OCI-M2 (cell line): ENCODE results near the gene TNRC18.

Experiments
- DNase-seq: peaks from one replicate; lab custom pipeline; 2025; ENCODE audit not compliant: unreplicated experiment; lab: John Stamatoyannopoulos, UW

Gene TNRC18

DNA sequence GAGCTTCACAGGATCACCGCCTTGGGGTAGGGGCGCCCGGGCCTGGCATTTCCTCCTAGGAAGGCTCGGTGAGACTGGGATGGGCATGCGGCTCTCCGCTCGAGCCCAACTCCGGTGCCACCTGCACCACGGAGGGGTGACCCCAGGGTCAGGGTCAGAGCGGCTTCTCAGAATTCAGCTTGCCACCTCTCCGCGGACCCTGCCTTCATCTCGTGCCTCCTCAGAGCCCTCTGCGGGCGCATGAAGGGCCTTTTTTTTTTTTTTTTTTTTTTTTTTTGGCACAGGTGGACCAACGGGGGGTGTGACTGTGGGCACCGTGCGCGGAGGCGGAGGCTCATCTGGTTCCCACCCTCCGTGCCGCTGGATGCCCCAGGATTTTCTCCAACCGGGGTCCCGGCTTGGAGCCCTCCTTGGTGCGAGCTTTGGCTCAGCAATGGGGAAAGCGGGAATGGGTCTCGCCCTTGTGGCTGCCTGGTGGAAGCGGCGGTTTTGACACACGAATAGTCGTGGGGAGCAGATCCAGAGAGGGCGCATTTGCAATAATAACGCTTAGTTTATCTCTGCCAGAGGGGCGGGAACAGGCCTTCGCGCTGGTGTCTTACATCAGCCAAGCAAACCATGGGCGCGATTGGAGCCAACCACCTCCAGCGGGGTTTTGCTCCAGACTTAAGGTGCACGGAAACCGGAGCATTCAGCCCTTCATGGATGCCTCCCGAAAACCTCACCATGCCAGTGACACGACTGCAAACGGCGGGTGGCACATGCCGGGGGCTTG is 5.0 kb upstream of the TNRC18 start:
- DNase-seq = no peak

DNA sequence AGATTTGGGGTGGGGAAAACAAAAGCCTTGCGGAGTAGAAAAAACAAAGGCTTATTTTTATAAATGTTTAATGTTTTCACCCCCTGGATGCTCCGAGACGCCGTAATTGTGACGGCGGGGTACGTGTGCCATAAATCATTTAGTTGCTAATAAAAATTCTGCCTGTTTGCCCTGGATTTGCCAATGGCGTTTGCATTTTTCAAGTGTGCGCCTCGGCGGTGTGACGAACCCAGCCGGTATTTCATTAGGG is 2.5 kb upstream of the TNRC18 start:
- DNase-seq = no peak

DNA sequence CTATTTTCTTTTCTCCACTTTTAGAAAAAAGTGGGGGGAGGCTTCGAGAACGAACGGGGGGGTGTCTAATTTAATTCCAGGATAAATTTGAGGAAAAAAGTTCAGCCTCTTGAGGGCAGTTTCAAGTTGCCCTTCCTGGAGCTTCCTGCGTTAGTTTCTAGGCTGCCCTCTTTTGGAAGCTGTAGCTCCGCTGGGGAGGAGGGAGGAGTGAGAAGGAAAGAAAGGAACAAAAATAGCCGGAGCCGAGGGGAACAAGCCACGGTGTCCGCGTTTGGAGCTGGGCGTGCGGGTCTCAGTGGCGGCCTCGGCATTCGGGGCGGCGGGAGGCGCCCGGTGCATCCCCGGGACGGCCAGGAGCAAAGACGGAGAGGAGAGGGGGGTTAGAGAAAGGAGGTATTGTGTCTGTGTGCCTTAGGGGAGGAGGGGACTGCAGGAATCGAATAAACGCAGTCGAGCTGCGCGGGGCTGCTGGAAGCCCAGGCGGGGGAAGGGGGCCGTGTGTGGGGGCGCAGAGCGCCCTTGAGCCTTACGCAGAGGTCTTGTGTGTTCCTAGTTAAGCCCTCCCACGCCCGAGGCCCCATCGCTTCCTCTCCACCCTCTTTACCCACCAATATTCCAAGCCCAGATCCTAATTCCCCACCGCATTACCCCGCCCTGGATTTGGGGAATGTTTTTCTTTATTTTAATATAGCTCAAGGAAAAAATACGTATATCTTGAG is 2.0 kb upstream of the TNRC18 start:
- DNase-seq = no peak

DNA sequence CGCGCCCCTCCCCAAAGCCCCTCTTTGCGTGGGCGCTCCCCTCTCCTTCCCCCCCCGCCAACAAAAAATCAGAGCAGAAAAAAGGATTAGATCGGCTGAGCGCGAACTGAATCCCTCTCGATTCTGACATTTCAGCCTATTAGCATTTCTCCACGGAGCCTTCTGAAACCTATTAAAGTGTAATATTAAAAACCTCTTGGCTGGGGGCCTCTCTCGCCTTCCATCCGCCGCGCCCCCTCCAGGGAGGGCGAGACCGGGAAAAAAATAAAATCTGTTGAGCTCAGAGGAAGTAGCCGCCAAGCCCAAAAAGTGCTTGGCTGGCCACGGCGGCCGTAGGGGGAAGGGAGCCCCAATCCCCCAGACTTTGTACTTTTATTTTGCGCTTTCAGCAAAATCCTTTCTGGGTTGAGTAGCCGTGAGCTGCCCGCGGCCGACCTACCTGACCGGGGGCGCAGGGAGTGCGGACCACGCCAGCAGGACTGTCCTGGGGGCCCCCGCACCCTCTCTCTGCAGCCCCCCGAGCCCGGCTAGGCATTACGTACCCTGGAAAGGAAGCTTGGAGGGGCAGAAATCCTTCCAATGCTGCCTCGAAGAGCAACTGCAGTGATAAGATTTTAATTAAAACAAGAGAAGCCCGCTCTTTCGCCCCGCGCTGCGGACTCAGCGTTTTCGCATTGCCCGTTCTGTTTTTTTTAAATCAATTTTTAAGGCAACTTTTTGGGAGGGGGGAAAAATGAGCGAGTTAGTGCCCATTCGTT is 1.3 kb upstream of the TNRC18 start:
- no peak for DNase-seq

DNA sequence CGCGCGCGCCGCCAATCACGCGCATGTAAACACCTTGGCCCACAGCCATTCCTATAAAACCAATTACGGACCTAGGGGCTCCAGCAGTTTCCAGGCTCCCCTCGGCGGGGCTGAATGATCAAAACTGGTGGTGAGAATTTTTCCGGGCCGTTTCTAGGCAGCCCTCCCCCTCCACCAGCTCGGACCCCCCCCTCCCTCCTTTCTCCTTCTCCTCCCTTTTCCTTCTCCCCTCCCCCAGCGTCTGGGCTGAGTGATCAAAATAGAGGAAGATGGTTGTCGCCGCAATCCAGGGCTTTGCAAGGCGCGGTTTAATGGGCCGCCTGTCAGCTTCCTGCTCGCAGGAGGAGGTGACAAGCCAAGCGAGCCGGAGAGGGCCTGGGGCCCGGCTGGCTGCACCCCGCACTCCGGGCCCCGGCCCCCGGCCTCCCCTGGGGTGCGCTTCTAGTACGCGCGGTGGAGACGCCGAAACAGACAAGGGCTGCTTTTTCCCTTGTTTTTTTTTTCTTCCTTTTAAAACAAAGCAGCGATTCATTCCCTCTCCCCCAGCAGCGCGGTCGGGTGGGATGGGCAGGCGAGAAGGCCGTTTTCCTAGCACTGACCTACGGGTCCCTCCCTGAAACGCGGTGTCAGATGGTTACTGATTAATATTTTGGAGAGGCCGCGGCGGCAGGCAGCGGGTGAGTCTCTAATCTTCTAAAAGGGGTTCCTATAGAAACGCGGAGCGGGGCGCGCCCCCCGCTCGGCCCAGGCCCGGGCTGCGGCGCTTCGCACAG is 528 bp upstream of the TNRC18 start:
- DNase-seq = peak; percentile 68

DNA sequence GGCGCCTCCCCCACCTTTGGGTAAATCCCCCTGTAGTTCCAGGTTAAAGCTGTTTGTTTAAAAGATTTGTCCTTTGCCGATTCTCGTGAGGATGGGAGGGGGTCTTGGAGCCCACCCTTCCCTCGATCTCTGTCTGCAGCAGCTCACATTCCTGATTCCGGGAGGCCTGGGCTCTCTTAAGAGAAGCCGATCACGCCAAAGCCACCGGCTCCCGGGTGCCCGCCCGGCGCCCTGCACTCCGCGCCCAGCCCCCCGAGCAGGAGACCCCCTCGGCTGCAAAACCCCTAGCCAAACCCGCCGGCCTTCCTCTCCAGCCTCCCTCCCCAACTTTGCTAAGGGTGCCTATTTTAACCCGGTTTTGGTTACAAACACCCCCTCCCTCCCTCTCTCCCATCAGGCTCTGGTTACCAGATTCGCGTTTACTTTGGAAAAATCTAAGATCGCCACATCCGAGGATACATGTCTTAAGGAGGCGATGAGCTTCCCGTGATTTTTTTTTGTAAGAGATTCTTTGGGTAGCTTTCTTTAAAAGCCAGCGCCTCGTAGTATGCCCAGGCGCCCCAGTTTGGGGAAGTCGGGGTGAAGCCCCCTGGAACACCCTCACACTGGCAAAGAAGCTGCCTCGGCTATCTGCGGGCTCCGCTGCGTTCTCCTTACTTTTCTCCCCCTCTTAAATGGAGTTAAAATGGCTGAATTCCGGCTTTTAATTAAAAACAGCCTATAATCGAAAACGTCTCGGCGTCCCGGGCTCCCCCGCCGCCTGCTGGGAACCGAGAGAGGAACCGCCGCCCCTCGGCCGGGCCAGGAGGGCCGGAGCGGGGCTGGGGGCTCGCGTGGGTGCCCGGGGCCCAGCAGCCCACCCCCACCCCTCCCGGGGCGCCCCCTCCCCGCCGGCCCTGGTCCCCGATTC is 983 bp downstream of the TNRC18 start:
- DNase-seq = no peak

DNA sequence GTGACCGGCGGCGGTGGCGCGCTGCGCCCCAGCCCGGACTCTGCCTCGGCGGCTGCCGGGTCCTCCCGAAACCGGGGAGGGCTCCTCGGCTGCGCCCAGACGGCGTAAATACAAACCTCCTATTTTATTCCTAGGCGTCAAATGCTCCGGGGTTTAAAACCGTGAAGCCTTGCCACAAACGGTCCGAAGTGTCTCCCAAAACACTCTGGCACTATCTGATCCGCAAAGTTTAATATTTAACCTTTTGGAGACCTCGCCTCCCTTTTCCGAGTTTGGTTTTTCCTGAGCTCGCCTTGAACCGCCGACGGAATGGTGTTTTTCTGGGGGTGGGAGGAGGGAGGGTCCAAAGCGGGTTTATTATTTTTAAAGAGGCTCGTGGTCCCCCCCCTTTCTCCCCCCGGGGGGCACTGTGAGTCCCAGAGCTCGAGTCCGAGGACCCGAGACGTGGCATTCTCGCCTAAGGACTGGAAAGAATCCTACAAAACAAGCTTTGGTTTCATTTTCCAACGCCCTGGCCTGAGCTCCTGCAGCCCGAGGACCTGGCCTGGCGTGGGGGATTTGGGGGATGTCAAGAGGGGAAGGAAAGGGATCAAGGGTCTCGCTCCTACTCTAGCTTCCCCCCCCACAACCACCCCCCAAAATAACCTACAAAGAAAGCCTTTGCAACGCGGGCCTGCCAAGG is 1.8 kb downstream of the TNRC18 start:
- no peak for DNase-seq

DNA sequence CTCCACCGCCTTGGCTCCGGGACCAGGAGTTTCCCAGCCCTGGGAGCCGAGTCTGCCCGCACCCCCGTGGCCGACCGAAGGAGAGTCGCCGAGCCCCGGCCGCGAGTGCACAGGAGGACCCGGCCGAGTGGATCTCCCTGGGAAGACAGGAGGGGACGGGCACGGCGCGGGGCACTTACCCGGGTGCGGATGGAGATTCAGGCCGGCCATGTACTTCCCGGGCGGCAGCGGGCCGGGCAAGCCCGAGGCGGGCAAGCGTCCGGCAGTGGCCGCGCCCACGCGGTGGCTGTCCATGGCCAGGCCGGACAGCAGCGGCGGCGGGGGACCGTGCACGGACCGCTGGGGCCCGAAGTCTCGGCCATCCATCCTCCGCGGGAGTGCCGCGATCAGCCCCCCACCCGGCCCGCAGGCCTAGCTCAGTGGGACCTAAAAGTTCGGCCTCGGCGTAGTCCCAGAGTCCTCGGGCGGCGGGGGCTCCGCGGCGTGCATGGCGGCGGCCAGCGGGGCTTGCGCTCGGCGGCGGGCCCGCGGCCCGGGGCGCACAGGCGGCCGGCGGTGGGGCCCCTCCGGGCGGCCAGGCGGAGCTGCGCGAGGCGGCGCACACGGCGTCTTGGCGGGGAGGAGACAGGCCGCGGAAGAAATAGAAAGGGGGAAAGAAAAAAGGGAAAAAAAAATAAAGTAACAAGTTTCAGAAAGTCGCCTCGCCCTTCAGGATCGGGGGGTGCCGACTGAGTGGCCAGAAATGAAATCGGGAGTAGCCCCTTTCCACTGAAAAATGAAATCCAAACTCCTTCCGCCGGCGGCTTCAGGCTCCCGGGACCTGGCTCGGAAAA is 2.5 kb downstream of the TNRC18 start:
- no peak for DNase-seq

DNA sequence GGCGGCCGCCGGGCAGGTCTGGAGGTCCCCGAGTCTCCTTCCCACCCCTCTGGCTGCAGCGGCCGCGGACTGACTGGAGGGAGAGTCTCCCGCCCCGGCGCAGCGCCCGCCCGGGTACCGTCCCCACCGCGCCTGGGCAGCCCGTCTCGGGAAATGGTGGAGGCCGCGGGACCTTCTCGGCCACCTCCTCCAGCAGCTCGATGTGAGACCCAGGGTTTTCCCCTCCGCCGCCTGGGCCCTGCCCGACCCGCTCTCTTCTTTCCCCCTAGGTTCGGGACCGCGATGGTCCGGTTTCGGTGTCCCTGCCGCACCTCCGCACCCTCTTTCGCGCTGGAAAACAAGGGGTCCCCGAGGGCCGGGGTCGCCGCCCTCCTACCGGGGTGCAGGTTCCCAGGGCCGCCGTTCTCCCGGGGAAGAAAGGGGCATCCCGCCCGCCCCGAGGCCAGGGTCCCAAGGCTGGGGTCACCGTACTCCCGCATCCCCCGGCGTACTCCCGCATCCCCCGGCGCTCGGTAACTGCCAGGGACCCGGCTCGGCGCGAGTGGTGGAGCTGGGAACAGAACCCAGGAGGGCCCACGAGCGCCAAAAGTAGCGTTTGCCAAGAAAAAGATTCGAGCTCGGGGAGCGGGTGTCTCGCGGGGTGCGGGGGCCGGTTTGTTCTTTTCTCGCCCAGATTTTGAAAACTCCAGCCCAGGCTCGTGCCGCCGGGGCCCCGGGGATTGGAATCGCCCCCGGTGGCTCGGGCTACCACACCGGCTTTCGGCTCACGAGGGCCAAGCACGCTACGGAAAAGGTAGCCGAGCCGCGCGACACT is 3.4 kb downstream of the TNRC18 start:
- DNase-seq = no peak

DNA sequence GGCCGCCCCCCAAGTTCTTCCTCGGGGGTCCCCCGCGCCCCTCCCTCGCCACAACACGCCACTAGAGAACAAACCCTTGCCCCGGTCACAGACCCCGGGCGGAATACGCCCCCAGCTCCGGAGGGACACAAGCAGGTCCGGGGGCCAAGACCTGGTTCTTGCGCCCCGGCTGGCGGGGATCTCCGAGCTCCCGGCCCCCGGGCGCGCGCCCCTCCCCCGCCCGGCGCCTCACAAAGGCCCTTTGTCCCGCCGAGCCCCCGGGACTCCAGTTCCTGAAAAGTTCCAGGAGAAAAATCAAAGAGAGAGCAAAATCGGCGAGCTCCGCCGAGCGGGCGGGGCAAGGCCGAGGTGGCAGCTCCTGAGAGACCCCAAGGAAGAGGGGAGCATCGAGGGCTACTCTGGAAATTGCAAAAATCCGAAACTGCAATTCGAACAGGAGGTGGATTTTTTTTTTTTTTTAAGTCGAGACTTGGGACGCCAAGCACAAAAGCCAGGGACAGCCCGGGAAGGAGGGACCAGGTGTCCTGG is 4.0 kb downstream of the TNRC18 start:
- no peak for DNase-seq

DNA sequence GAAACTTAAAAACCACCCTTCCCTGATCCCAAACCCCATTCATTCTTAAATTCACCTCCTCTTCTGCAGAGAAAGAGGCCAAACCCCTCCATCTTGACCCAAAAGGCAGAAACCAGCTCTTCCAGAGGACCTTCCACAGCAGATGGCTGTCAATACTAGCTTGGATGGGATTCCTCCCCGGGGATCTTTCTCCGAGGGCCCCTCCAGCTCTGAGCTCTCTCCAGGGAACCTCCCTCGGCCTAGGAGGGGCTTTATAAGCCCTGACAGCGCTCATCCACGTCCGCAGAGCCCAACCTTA is 5.4 kb downstream of the TNRC18 start:
- no peak for DNase-seq

DNA sequence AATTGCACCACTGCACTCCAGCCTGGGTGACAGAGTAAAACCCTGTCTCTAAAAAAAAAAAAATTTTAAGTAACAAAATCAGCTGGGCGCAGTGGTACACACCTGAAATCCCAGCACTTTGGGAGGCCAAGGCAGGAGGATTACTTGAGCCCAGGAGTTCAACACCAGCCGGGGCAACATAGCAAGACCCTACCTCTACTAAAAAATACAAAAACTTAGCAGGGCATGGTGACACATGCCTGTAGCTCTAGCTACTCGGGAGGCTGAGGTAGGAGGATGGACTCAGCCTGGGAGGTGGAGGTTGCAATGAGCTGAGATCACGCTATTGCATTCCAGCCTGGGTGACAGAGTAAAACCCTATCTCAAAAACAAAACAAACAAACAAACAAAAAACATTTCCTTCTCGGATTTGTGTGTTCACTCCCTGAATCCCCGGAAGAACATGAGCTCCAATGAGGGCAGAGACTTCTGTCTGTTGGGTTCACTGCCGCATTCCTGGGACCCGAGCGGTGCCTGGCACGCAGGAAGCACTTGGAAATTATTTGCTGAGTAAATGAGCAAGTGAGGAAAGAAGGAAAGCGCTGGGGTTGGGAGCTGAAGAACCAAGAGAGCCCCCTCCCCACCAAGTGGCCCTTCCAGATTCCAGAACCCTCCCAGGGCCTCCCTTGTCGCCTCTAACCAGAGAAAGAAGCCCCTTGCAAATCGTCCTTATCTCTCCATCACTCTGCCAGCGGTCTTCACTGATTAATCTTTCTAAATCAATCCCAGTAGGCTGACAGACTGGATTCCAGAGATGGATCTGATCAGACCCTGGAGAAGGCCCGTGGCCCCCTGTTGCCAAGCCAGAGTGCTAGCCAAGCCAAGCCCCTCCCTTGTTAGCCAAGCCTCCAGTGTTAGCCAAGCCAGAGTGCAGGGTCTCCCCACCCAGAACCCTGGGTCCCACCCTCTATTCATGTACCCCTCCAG is 6.2 kb downstream of the TNRC18 start:
- no peak for DNase-seq

DNA sequence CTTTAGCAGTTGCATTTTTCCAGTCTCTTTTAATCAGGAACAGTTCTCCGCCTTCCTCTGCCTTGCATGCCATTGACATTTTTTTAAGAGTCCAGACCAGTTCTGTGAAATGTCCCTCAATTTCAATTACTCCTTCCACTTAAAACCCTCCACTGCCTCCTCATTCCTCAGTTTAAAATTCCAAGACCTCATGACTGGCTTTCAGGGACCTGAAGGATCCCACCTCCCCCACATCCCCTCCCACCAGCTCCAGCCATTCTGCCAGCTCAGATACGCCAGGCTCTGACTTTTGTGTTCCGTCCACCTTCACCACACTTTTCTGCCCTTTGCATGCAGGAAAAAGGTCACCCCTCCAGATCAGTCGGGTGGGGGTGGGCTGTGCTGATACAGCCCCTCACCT is 8.7 kb downstream of the TNRC18 start:
- no peak for DNase-seq

DNA sequence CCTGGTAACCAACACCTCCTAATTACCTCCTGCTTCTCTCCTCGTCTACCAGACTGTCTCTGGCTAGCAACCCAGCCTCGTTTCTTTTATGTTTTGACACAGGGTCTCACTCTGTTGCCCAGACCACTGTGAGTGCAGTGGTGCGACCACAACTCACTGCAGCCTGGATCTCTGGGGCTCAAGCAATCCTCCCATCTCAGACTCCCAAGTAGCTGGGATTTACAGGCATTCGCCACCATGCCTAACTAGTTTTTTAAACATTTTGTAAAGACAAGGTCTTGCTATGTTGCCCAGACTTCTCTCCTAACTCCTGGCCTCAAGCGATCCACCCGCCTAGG is 10.2 kb downstream of the TNRC18 start:
- DNase-seq = no peak

DNA sequence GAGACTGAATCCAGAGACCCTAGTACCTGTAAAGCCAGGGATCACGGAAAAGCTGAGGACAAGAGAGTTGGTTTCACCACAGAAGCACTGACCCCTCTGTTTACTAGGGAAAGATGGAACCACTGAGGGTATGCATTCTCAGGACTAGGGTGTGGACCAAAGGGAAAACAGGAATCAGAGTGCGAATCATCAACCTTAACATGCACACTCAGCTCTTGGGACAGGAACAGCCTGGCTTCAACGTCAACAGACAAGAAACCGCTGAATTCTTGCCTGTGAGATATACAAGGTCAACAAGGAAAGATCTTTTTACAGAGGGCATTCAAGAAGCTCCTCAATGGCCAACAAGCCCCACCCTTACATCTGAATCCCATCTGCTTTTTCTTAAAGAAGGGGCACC is 14.9 kb downstream of the TNRC18 start:
- no peak for DNase-seq

DNA sequence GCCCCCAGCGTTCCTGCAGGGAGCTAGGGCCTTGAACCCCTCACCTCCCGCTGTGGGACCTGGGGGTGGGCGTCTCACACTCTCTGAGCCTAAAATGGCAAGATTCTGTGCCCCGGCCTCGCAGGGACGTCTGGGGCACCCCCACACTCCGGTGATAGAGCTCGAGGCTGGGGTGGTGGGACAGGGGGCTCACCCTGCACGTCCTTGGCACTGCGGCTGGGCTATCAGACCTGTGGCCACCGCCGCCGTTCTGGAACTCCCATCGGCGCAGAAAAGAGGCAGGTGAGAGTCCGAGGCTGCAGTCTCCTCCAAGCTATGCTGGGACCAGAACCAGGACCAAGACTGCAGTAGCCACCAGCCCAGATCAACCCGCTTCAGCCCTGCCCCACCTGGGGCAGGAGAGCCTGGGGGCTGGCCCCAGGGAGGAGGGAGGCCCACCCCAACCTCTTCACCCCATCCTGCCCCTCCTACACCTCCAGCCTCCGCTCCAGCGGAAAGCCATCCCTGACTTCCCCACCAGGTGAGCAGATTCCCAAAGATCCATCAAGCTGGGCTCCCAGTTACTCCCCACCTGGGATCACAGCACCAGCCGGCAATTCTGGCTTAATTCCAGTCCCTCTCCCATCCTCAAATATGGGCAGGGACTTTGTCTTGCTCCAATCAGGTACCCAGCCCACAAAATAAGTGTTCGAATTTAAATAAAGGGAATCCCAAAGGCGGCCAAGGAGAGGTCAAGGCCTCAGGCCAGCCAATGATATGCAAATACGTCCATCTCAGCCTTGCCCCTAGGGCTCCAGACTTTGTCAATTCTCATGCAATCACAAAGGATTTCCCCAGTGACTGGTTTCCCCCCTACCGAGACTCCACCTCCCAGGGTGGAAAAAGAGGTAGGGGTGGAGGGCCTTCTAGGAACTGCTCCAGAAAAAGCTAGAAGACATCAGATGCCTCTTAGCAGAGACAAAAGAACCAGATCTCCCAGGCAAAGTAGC is 16.4 kb downstream of the TNRC18 start:
- no peak for DNase-seq
